ENCODE data around the gene UQCC5.

Gene UQCC5

DNA sequence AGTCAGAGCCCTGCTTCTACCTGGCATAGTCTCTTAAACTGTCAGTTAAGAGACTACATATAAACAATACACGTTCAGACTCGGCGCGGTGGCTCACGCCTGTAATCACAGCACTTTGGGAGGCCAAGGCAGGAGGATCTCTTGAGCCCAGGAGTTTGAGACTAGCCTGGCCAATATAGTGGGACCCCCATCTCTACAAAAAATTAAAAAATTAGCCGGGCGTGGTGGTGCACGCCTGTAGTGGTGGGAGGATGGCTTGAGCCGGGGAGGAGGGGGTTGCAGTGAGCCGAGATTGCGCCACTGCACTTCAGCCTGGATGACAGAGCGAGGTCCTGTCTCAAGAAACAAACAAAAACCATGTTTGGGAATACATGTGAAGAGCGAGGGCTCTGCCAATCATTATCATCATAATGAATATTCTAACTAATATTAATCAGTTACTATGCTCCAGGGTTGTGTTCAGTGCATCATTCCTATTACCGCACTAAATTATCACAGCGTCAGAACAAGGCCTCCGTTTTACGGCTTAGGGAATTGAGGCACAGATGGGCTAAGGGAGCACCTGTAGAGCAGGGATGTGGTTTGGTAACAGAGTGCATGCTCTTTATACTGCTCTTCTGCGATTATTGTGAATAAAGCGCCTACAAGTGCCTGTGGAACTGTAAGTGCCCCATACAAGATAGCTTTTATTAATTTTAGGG, 844 bp upstream of the UQCC5 start:
- no peak for DNase-seq

DNA sequence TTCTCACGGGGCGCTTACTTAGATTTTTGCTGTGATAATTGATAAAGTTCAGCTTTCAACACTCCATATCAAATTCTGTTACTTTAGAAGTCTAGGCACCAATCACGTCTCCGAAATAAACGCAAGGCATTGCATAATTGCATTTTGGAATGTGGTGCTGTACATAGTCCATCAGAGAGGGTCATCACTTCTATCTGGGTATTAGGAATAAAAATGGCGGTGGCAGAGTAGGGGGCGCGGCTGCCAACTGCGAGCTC, 365 bp upstream of the UQCC5 start:
- DNase-seq = no peak

- DNase-seq = no peak
These were observed 788 bp downstream of the UQCC5 start for GRCh38 chr3:52537165-52537620.

GRCh38 chr3:52537726-52538421, 1.5 kb downstream of the UQCC5 start:
- no peak for DNase-seq

GRCh38 chr3:52539010-52539653, 2.7 kb downstream of the UQCC5 start:
- no peak for DNase-seq

DNA sequence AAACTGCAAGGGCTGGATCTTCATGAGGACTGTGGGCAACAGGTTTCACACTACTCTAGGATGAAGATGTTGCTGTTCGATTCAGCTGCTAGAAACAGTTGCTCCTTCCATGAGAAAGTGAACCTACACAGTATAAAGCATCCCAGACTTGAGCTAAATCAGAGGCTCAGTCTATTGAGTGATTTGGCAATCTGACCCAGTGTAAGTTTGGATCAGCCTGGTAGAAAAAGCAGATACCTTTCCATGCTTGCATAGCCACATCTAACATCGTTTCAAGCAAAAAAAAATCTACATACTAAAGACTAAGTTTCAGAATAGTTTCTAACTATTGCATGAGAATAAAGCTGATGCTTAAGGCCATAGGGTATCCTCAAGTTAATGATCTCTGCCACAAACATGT, 4.6 kb downstream of the UQCC5 start:
- DNase-seq = no peak

DNA sequence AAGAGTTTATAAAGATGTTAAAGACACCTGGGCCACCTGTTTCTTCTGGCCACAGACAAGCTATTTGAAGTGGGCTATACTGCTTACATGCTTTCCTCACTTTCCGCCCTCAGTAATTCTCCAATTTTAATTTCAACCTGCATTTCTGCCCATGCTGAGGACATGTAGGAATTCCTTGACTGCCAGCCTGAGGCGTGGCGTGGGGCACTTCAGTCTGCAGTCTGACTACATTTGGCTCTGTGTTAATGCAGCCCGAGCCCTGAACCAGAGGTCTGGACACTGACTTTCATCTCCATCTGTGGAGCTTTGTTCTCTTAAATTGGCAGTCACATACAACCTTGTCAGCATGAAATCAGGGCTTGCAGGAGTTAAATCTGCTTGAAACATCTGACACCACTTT, 8.5 kb downstream of the UQCC5 start:
- DNase-seq = no peak

DNA sequence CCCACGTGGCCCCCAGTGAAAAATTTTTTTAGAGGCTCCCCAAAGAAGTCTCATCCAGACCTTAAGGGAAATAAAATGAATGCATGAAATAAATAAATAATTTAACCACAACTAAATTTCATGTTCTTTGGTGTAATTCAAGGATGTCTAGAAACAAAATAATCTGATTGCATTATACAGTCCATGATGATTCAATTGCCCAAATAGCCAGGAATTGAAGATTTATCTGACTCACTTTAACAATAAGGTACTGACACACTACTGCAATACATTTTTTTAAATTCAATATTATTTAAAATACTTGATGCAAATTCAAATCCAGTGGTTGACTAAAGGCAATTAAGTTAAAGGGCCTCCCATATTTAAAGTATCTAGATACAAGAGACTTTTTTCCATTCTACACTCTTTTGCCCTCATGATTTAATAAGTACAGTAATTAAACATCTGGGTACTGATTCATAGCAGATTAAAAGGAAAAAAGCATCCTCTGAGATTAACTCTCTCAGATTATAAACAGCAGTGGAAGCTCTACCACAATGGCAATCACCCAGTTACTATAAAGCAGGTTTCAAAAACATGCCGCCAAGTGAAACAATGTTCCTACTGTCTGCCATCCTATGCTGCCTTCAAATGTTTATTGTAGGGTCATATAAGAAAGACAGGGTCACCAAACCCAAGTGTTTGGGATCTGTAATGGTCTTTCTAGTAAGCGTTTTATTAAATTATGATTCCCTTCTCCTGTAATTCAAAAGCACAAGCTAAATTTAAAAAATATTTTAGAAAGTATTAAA, 9.9 kb downstream of the UQCC5 start:
- DNase-seq = no peak

DNA sequence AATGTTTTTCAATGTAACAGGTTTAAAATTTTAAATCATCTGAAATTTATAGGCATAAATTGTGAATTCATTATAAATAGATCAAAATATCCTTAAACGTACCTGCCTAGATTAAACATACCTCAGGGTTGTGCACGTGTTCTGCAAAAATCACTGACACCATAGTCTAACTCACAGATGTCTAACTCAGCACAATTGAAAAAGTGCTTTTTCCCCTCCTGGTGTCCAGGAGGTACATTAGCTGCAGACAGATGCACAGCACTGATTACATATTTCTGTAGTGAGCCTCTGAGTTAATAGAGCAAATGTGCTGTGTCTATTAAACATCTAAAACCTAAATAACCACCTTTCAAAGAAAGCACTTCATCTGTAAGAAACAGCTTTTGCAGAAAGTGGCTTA, 10.7 kb downstream of the UQCC5 start:
- DNase-seq = no peak

- DNase-seq = no peak
These were observed 14.7 kb downstream of the UQCC5 start for GRCh38 chr3:52551118-52551517.

GRCh38 chr3:52552089-52552488, 15.7 kb downstream of the UQCC5 start:
- no peak for DNase-seq

GRCh38 chr3:52554026-52554755, 17.8 kb downstream of the UQCC5 start:
- no peak for DNase-seq

GRCh38 chr3:52555056-52555455, 18.7 kb downstream of the UQCC5 start:
- DNase-seq = no peak

GRCh38 chr3:52557011-52557960, 20.9 kb downstream of the UQCC5 start:
- DNase-seq = no peak

DNA sequence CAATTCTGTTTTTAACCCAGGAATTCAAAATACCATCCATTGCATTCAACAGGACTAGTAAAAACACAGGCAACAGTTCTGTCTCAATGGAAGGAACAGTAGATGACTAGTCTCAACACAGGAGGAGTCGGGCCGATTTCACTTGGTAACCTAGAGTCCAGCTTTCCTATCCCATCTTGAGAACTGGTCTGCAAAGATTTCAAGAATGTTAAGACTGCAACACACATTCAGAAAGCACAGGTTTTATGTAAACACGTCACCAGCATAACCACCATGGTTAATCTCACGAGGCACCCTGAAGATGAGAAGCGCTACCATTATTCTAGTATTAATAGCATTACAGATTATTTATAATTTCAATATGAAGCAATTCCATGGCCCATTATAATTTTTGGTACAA, 22.0 kb downstream of the UQCC5 start:
- DNase-seq = no peak

DNA sequence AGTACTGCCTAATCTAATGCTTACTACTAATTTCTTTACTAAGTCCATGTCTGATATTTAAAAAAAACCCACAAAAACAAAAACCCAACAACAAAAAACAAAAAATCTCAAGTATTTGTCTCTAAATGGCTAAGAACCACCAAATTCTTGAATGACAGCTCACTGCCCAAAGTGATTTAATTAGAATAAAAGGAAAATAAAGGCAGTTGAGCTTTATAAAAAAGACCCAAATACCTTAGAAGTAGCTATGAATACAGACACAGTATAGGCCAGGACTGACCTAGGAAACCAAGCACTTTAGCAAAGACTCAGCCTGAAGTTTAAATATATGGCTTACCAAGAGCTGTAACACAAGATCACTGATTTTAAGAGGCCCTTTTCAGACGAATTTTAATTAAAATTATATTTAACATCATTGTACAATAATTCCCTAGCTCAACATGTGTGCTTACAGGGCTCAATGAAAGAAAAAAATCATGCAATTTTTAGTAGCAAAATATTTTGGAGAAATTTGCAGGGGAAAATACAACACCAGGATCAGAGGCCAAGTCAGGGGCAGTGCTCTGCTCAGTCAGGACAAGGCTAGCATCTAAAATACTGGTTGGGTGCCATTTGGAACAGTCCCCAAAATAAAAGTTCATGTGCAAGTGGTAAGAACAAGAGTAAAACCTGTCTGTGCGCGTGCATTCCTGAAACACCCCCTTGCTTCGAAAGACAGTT, 24.8 kb downstream of the UQCC5 start:
- no peak for DNase-seq

DNA sequence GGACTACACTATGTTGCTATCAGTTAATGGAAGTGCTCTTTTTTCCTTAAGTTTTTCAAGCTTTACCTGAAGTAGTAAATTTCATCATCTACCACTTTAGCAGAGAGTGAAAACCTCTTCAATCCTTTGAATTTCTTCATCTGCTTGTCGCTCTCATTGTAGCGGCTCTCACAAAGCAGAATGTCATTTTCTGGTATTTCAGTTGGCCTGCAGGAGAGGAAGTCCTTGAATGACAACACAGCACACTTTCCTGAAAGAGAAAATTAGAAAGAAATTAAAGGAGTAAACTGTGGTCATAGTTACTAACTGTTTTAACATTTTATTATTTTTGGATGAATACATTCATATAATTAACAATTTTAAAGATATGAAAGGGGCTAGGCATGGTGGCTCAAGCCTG, 27.6 kb downstream of the UQCC5 start:
- DNase-seq = no peak

DNA sequence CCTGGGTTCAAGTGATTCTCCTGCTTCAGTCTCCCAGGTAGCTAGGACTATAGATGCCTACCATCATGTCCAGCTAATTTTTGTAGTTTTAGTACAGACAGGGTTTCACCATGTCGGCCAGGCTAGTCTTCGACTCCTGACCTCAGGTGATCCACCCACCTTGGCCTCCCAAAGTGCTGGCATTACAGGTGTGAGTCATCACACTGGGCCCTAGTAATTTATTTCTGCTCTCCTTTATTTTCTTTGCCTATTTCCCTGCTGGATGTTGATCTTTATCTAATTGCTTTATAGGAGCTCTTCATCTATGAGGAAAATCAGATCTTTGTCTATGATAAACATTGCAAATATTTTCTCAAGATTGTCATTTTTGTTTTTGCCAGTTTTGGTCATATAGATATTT, 31.7 kb downstream of the UQCC5 start:
- DNase-seq = no peak

DNA sequence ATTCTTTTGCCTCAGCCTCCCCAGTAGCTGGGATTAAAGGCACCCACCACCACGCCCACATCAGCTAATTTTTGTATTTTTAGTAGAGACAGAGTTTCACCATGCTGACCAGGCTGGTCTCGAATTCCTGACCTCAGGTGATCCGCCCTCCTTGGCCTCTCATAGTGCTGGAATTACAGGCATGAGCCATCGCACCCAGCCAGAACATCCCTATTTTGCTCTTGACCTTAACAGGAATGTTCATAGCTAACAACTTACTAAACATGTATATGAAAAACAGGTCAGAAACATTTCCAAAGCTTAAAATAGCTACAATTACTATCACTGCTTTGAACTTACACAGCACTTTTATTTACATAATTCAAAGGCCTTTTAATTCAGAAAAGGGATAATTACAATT, 33.7 kb downstream of the UQCC5 start:
- no peak for DNase-seq

- no peak for DNase-seq
These were observed 35.8 kb downstream of the UQCC5 start for GRCh38 chr3:52572221-52572620.
